Skin epidermis (tissue), 12 donors: ENCODE results near the gene GCH1.
"Not testable (repeated sequence)": the region's sequence is repeated elsewhere in the genome, so short reads cannot be mapped to it uniquely, and the experiment has no call there.

Source experiments
- H3K27ac ChIP-seq, 21 experiments: fragments of 200-600 bp; sonication (generic) in 11 of 21; one replicate each; pipeline ENCODE4 v1.5.0; 2020; ENCODE audit warnings: mild to moderate bottlenecking in 3 of 21, inconsistent platforms in 2 of 21, moderate library complexity in 2 of 21
- H3K4me3 ChIP-seq, 7 experiments: fragments of 200-600 bp; sonication (generic) in 2 of 7; one replicate each; pipeline ENCODE4 v1.5.0; 2020; ENCODE audit warnings: inconsistent platforms in 2 of 7, mild to moderate bottlenecking in 2 of 7, moderate library complexity in 1 of 7

Gene GCH1

DNA sequence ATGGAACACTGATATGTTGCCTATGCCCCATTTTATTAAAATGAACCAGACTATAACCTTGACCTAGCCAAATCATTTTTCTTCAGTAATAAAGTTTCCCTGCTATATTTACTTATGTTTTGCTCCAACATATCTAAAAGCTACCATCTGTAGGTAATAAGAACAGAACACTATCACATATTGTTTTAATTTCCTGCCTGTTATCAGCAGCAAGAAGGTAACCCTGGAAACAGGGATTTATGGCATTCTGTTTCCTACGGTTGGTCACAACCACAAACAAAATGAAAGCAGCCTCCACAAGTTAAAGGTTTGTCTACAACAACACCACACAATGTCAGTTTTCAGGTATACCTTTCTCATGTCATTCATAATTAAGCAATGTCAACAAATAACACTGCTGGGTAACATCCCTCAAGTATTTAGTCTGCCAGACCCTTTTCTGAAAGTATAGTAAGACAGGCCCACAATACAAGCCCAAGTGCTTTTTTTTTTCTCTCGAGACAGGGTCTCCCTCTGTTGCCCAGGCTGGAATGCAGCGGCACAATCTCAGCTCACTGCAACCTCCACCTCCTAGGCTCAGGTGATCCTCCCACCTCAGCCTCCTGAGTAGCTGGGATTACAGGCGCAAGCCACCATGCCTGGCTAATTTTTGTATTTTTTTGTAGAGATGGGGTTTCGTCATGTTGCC is 25.5 kb downstream of the GCH1 start:
- peak overlapping the region in 5 of 21 experiments; percentile 8 to 43 (median 14) for H3K27ac ChIP-seq

DNA sequence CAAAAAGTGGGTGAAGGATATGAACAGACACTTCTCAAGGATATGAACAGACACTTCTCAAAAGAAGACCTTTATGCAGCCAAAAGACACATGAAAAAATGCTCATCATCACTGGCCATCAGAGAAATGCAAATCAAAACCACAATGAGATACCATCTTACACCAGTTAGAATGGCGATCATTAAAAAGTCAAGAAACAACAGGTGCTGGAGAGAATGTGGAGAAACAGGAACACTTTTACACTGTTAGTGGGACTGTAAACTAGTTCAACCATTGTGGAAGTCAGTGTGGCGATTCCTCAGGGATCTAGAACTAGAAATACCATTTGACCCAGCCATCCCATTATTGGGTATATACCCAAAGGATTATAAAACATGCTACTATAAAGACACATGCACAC is 27.0 kb downstream of the GCH1 start:
- H3K4me3 ChIP-seq, H3K27ac ChIP-seq: not testable (repeated sequence)

More for the DNA sequence above, 25.5 kb downstream of the GCH1 start:
- no peak overlapping the region for H3K4me3 ChIP-seq

DNA sequence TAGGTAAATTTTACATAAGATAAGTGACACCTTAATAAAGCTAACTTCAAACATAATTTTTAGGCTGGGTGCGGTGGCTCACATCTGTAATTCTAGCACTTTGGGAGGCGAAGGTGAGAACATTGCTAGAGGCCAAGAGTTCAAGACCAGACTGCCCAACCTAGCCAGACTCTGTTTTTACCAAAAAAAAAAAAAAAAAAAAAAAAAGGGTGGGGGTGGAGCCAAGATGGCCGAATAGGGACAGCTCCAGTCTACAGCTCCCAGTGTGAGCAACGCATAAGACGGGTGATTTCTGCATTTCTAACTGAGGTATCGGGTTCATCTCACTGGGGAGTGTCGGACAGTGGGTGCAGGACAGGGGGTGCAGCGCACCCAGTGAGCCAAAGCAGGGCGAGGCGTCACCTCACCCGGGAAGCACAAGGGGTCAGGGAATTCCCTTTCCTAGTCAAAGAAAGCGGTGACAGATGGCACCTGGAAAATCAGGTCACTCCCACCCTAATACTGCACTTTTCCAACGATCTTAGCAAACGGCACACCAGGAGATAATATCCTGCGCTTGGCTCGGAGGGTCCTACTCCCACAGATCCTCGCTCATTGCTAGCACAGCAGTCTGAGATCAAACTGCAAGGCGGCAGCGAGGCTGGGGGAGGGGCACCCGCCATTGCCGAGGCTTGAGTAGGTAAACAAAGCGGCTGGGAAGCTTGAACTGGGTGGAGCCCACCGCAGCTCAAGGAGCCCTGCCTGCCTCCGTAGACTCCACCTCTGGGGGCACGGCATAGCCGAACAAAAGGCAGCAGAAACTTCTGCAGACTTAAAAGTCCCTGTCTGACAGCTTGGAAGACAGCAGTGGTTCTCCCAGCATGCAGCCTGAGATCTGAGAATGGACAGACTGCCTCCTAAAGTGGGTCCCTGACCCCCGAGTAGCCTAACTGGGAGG is 32.2 kb downstream of the GCH1 start:
- H3K27ac ChIP-seq = peak overlapping the region in 13 of 21 experiments; percentile 17 to 81 (median 62)
- H3K4me3 ChIP-seq = peak overlapping the region; percentile 22 to 47 (median 38)

DNA sequence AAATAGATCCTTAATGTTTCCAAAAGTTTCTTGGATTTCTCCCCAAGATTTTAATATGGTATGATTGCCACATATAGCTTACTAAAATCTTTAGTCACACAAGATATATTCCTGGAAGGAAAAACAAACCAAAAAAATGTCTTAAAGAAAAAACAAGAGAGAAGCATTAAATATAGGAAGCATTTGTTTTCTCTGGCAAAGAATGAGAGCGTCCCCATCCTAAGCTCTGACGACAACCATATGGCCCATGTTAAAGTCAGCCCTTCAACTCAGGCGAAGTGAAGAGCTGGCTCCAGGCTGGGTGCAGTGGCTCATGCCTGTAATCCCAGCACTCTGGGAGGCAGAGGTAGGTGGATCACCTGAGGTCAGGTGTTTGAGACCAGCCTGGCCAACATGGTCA is 35.6 kb downstream of the GCH1 start:
- Histone ChIP-seq H3K27ac (no peak overlapping the region), H3K4me3 (no peak overlapping the region)

DNA sequence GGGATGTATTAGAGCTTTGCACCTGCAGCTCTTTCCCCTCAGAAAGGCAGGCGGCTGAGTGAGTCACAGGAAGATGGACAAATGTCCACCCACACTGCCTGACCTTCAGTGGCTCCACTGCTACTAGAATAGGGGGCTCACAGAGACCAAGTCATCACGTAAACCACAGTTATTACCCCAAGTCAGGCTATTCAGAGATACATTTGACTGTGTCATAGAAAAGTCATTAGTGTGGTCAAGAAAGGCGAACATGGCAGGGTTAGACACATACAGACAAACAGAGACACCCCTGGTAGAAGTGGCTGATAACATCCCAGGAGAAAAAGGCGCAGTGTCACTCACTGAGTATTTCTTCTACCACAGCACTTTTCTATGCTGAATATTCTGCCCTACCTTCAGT is 36.0 kb downstream of the GCH1 start:
- no peak overlapping the region for H3K4me3 ChIP-seq

DNA sequence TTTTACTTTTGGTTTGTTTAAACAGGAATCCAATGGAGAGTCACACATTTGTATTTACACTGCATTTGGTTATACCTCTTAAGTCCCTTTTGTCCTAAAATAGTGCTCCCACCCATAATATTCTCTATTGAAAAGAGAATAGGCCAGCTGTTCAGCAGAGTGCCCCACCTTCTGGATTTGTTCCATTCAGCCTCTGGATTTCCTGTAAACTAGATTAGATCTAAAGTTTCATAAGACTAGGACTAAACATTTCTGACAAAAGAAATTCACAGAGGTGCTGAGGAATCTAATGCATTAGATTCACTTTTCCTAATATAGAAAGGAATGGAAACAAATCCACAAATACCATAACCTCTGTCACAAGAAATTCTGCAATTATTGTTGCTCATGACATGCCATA is 38.1 kb downstream of the GCH1 start:
- Histone ChIP-seq H3K27ac (no peak overlapping the region), H3K4me3 (no peak overlapping the region)

More for the DNA sequence above, 36.0 kb downstream of the GCH1 start:
- H3K27ac ChIP-seq = no peak overlapping the region

DNA sequence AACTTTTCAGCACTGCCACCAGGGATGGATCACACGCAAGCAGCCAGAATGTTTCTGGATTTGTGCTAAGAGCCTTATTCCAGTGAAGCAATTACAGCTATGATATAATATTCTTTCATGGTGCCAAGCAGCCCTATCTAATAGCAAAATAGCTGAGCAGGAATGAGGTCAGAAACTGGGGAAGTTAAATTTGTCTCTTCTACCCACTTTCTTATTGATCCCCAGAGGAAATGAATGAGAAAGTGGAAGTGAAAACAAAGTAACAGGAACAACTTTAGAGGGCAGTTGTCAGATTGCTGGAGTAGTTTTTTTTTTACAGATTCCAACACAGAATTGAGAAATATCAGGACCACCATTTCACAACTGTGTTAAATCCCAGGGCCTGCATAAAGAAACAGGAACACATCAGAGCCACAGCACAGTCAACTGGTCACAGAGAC is 44.8 kb downstream of the GCH1 start:
- Histone ChIP-seq H3K4me3 (no peak overlapping the region), H3K27ac (peak overlapping the region in 1 of 21 experiments; percentile 24)

DNA sequence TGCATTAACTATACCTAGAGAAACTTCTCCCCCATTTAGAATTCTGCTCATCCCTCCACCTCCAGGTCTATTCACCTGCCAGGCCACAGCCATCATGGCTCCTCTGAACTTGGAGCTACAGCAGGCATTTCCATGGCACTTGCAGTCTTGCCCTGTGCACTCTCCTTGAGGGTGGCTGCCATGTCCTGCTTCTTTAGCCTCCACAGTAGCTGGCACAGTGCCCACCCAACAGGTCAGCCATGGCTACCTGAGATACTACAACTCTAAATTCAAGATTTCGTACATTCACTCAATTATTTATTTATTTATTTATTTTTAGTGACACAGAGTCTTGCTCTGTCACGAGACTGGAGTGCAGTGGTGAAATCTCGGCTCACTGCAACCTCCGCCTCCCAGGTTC is 46.5 kb downstream of the GCH1 start:
- H3K4me3 ChIP-seq = no peak overlapping the region
- no peak overlapping the region for H3K27ac ChIP-seq

DNA sequence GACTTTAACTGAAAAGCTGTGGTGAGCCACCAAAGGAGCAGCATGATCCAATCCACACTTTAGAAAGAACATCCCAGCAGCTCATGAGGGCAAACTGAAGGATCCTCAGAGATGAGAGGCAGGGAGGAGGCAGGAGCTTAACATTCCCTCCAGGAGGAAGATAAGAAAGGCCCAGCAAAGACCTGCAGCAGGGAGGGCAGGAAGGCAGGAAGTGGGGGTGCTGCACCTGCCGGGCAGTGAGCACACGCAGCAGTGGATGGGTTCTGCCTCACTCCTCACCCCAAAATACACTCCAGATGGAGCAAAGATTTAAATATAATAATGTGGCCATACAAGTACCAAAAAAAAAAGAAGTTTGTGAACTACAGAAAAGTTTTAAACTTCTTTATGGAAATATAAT is 48.4 kb downstream of the GCH1 start:
- no peak overlapping the region for H3K27ac ChIP-seq

DNA sequence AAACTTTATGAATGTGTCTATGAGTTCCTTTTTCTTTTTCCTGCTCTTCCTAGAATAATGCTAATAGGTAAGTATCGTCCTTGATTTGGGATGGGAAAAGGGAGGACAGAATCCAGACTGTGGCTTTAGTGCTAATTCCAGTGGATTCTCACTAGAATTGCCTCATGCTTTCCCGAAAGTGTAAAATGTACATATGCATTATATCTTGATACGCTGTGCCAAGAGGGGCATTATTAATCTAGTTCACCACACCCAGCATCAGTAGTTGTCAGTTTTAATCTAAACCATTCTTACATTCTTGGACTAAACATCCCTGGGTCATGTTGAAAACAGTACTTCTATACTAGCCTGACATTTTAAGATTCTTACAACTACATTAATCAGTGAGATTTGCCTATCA is 49.3 kb downstream of the GCH1 start:
- H3K27ac ChIP-seq = no peak overlapping the region
- H3K4me3 ChIP-seq = no peak overlapping the region

More for the DNA sequence above, 48.4 kb downstream of the GCH1 start:
- H3K4me3 ChIP-seq = no peak overlapping the region

DNA sequence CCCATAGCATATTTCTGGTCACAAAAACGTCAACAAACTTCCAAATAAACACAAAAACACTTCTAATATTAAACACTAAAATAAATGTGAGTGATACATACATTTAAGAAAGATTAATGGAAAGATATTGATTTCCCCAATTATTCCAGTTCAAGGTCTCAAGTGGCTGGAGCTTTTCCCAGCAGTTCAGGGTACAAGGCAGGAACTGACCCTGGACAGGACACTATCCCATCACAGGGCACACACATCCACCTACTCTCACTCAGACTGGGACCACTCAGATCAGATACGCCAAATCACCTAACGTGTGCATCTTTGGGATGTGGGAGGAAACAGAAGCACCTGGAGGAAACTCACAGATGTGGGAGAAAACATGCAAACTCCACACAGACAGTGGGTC is 50.4 kb downstream of the GCH1 start:
- no peak overlapping the region for H3K4me3 ChIP-seq
- H3K27ac ChIP-seq = no peak overlapping the region

DNA sequence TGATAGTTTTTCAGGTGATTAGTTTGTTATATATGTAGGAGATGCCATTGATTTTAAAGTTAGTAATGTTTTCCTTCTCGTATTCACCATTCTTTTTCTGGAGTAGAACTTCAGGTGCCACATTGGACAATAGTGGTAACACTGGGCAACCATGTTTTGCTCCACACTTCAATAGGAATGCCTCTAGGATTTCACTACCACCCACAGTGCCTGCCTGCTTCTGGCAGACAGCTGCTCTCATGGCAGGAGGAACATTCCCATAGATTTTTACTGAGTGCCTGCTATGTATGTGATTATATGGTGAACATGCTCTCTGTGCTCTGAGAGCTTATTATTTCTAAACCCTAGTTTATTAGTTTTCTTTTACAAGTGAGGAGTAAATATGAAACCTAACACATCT is 53.7 kb downstream of the GCH1 start:
- no peak overlapping the region for H3K27ac ChIP-seq
- H3K4me3 ChIP-seq = no peak overlapping the region

DNA sequence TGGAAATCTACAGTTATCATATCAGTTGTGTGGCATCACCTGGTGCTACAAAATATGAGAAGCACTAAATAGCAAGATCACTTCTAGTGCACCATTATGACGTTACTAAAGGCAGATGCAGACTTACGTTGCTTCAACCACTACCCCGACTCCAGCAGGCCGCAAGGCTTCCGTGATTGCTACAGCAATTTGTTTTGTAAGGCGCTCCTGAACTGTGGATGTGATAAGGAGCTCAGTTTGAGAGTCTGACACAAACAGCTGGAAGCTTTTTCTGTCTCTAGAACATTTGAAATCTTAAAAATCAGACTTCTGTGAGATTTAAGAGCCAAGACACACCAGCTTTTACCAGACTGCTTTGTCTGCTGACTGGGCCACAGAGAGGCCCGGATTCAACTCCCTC is 57.0 kb downstream of the GCH1 start:
- no peak overlapping the region for H3K27ac ChIP-seq
- no peak overlapping the region for H3K4me3 ChIP-seq

DNA sequence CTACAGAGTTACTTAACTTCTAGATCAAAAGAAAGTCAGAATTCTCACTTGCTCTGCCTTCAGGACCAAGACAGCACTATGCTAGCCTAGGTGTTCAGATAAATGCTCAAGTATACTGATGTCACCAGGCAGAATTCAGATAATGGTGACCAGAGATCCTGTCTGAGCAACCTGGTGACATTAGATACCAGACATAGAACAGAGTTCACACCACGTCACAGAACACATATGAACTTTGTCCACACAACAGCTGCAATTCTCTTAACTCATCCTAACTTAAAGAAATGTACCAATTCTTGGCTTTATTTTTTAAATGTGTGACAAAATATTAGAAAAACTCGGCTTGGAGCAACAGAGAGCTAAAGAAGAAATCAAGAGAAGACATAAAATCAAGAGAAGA is 58.1 kb downstream of the GCH1 start:
- H3K27ac ChIP-seq = no peak overlapping the region
- H3K4me3 ChIP-seq = no peak overlapping the region

DNA sequence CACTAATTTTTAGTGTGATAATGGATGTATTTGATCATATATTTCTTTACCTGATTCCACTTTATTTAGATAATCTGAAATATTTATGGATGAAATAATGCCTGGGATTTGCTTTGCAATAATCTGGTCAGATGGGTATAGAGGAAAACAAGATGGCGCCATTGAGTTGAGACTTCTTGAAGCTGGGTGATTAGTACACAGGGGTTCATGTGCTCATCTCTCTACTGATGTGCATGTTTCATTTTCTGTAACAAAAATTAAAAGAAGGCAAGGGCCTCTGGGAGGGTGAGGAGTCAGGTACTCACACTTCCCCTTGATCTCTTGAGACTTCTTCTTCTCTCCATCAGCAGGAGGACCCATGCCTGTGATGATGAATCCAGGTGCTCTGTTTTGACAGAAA is 61.8 kb downstream of the GCH1 start:
- Histone ChIP-seq H3K4me3 (no peak overlapping the region), H3K27ac (no peak overlapping the region)

DNA sequence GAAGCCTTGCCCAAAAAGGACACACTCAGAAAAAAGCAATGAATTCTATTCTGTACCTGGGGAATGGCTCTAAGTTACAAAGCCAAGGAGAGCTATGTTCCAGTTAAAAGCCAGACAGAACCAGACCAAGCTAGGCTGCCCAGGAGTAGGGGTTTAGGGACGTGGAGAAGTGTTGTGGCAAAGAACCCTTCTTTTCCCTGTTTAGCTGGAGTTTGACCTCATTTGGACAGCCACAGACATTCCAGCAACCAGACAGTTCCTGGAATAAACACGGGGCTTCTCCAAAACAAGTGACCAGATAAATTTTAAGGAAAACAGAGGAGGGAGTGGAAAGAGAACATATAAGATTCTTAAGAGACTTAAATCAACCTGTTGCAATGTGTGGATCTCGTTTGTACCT is 62.3 kb downstream of the GCH1 start:
- Histone ChIP-seq H3K4me3 (no peak overlapping the region), H3K27ac (peak overlapping the region in 2 of 21 experiments; percentile 3 to 30)

DNA sequence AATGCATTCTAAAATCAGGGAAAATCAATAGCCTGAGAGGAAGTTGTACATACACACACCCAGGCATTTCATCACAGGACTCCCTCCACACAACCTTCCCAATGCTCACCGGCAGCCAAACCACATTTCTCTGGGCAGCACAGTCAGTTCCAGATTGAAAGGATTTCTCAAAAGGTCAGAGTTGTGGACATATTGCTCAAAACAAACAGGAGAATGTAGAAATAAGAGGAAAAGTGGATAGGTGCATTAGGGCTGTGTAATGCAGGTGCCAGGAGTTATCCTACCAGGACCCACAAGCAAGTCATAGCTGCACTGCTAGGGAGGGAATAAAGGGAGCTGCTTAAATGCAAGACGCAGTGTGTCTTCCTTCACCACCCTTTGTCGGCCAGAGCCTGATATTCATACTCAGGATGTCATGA is 62.9 kb downstream of the GCH1 start:
- no peak overlapping the region for H3K4me3 ChIP-seq
- peak overlapping the region in 2 of 21 experiments; percentile 3 to 30 for H3K27ac ChIP-seq

DNA sequence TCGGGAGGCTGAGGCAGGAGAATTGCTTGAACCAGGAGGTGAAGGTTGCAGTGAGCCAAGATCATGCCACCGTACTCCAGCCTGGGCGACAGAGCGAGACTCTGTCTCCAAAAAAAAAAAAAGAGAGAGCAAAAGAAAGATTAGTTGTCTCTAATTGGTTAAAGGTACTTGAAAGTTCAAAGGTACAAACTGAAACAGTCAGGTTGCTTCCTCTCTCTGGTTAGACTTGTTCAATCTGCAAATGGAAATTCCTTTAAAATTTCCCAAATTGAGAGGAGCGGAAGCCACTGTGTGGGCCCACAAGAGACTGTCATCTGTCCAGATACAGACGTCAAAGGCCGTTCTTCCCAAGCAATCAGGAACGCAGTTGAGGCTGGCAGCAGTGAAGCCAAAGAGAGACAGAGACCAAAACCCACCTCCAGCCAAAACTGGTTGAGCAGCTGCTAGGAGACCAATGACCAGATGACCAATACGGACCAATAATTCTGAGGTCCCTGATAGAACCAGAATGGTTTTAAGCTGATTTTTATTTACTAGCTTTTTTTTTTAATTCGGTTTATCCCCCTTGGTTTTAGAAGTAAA is 63.6 kb downstream of the GCH1 start:
- H3K27ac ChIP-seq = no peak overlapping the region

DNA sequence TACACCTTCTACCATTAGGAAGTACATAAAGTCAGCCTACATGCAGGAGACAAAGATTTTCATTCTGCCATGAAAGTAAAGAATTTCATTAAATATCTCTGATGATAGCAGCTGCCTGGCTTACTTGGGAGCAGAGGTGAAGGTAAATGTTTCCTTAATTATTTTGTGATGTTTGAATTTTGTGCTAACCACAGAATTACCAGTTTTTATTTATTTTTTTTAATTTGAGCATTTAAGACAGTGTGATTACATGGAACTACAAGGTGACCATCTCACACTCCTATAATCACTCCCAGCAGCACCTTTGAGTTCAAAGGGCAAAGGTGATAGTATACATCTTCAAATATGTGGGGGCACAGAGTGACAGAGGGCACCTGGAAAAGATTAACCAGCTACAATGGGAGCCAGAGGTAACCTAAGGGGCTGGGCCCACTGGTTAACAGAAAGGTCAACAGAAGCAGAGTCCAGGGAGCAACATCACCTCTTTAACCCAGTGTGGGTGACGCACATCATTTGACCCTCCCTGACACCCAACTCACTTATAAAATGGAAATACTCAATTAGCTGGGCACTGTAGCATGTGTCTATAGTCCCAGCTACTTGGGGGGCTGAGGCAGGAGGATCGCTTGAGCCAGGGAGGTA is 65.0 kb downstream of the GCH1 start:
- no peak overlapping the region for H3K27ac ChIP-seq

More for the DNA sequence above, 63.6 kb downstream of the GCH1 start:
- no peak overlapping the region for H3K4me3 ChIP-seq

DNA sequence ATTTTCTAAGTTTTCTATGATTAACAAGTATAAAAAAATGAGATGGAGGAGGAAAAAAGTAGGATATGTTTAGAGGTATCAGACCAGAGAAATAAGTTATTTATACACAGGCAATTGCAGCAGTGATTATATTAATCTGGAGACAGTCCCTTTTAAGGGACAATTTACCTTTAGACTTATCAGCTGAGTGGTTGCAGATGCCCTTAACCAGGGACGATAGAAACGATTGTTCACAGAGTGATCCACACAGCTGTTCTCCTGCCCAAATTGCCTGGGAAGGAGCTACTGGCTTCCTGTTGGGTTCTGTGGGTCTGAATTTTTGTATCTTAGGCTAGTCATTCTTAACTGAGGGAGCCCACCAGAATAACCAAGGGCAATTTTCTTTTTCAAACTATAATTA is 66.4 kb downstream of the GCH1 start:
- Histone ChIP-seq H3K27ac (no peak overlapping the region), H3K4me3 (no peak overlapping the region)

More for the DNA sequence above, 65.0 kb downstream of the GCH1 start:
- H3K4me3 ChIP-seq = no peak overlapping the region
